ENCODE data around the gene FES. TPM values are rescaled to one million over a fixed set of nuclear protein-coding genes. Genes with fewer than 3 reads are reported as not detected.

The FES gene
- polyA plus RNA-seq, 1 of the 3 experiments (the other 2 are of a cell fraction) = 0.03 TPM

DNA sequence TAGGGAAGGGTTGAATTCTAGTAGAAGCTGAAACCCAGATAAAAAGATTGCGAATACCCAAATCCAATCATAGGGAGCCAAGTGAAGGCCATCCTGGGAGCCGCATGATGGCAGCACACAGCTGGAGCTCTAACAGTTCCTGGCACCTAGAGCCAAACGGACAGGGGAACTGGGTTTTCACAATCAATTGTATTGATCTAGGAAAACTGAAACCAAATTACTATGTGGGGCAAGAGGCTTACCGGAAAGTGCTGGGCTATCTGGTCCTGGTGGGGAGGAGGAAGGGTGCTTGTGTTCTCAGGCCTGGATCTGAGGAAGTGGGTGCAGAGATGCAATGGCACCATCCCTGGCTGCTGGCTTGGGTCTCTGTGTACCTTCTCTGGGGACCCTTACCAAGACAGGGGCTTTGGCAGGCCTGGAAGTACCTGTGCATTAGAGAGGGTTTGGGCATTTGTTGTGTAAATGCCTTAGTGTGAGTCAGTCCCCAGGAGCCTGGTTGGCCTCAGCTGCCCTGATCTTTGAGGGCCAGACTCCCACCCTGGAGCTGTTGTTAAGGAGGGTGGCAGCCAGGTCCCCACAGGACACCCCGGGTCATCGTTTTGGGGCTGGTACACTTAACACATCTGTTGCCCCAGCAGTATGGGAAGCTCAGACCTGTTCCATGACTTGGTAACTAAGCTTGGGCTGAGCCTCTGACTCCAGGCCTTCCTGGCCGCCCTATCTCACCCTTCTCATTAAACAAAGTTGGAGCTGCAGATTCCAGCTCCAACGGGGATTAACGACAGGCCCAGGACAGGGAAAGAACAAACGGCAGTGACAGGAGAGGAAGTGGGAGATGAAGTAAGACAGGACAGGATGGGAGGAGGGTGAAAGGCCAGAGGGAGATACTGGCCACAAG lies 24.8 kb upstream of the FES start:
- H4K20me1 ChIP-seq (ENCODE audit: insufficient read depth) = no peaks in the 10 kb centered on the region
- no peak overlapping the region for H3K4me3 ChIP-seq (ENCODE audit: low read depth in 2 of 2, low read length in 1 of 2)
- H3K4me2 ChIP-seq = no peak overlapping the region
- H2AFZ ChIP-seq (ENCODE audit: low read depth) = no peak overlapping the region
- peaks cover 5% of the 10 kb centered on the region for H3F3A ChIP-seq (replicated peaks; ENCODE audit: insufficient read depth)
- ChIA-PET POLR2A (no interaction called here), CTCF (interaction anchor here (0.7 kb wide), 1 partner anchor 8 kb away, joined by 3 read pairs; no protein-coding TSS in a partner anchor)
- H3K27ac ChIP-seq (ENCODE audit: low read depth in 2 of 2, low read length in 1 of 2) = no peak overlapping the region
- no peaks in the 10 kb centered on the region for H3K36me3 ChIP-seq (replicated peaks in 1 of 2; ENCODE audit: control insufficient read depth in 1 of 2, insufficient read depth in 2 of 2, low read length in 1 of 2)
- H3K79me2 ChIP-seq (ENCODE audit: insufficient read depth) = no peaks in the 10 kb centered on the region
- TF ChIP-seq, protein P1, sequence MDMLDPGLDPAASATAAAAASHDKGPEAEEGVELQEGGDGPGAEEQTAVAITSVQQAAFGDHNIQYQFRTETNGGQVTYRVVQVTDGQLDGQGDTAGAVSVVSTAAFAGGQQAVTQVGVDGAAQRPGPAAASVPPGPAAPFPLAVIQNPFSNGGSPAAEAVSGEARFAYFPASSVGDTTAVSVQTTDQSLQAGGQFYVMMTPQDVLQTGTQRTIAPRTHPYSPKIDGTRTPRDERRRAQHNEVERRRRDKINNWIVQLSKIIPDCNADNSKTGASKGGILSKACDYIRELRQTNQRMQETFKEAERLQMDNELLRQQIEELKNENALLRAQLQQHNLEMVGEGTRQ (IDR thresholded peaks at IDR 0.05; ENCODE audit: borderline replicate concordance, low read depth, low read length) = no peak
- TF ChIP-seq CHD2 (IDR thresholded peaks at IDR 0.05; ENCODE audit: low read length, partially characterized antibody) (no peak), SMC3 (IDR thresholded peaks at IDR 0.05; ENCODE audit: low read depth, low read length) (no peak), TCF12 (IDR thresholded peaks at IDR 0.05) (no peak), FOXM1 (IDR thresholded peaks at IDR 0.05; ENCODE audit: low read depth) (no peak)
- TF ChIP-seq, protein P2, sequence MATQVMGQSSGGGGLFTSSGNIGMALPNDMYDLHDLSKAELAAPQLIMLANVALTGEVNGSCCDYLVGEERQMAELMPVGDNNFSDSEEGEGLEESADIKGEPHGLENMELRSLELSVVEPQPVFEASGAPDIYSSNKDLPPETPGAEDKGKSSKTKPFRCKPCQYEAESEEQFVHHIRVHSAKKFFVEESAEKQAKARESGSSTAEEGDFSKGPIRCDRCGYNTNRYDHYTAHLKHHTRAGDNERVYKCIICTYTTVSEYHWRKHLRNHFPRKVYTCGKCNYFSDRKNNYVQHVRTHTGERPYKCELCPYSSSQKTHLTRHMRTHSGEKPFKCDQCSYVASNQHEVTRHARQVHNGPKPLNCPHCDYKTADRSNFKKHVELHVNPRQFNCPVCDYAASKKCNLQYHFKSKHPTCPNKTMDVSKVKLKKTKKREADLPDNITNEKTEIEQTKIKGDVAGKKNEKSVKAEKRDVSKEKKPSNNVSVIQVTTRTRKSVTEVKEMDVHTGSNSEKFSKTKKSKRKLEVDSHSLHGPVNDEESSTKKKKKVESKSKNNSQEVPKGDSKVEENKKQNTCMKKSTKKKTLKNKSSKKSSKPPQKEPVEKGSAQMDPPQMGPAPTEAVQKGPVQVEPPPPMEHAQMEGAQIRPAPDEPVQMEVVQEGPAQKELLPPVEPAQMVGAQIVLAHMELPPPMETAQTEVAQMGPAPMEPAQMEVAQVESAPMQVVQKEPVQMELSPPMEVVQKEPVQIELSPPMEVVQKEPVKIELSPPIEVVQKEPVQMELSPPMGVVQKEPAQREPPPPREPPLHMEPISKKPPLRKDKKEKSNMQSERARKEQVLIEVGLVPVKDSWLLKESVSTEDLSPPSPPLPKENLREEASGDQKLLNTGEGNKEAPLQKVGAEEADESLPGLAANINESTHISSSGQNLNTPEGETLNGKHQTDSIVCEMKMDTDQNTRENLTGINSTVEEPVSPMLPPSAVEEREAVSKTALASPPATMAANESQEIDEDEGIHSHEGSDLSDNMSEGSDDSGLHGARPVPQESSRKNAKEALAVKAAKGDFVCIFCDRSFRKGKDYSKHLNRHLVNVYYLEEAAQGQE (IDR thresholded peaks at IDR 0.05; ENCODE audit: low read depth, low read length) = no peak
- WGBS (ENCODE audit: low lambda C conversion rate) = 81% methylated on average over 10 of the region's 10 CpGs
- H3K9ac ChIP-seq = no peak overlapping the region
- no peaks in the 10 kb centered on the region for H3K9me2 ChIP-seq
- no peaks in the 10 kb centered on the region for H3K9me3 ChIP-seq
- H3K27me3 ChIP-seq (ENCODE audit: insufficient read depth) = no peaks in the 10 kb centered on the region
- H3K4me1 ChIP-seq (ENCODE audit: control insufficient read depth in 1 of 2, insufficient read depth in 2 of 2, low read depth in 1 of 2, low read length in 1 of 2) = no peaks in the 10 kb centered on the region
- DNase-seq = no peak

GRCh38 chr15:90860450-90860849 lies 23.9 kb upstream of the FES start:
- CTCF ChIA-PET = interaction anchor here (0.7 kb wide), 1 partner anchor 9 kb away, joined by 3 read pairs; no protein-coding TSS in a partner anchor
- Histone ChIP-seq H3K4me2 (no peak overlapping the region), H3K9me3 (no peaks in the 10 kb centered on the region), H4K20me1 (ENCODE audit: insufficient read depth) (no peaks in the 10 kb centered on the region), H3F3A (replicated peaks; ENCODE audit: insufficient read depth) (peaks cover 5% of the 10 kb centered on the region), H3K79me2 (ENCODE audit: insufficient read depth) (no peaks in the 10 kb centered on the region), H3K27ac (ENCODE audit: low read depth in 2 of 2, low read length in 1 of 2) (no peak overlapping the region), H3K4me3 (ENCODE audit: low read depth in 2 of 2, low read length in 1 of 2) (no peak overlapping the region), H3K9ac (no peak overlapping the region), H3K27me3 (ENCODE audit: insufficient read depth) (no peaks in the 10 kb centered on the region), H3K9me2 (no peaks in the 10 kb centered on the region), H2AFZ (ENCODE audit: low read depth) (no peak overlapping the region), H3K4me1 (ENCODE audit: control insufficient read depth in 1 of 2, insufficient read depth in 2 of 2, low read depth in 1 of 2, low read length in 1 of 2) (no peaks in the 10 kb centered on the region), H3K36me3 (replicated peaks in 1 of 2; ENCODE audit: control insufficient read depth in 1 of 2, insufficient read depth in 2 of 2, low read length in 1 of 2) (no peaks in the 10 kb centered on the region)
- DNase-seq = no peak
- POLR2A ChIA-PET = no interaction called here
- no peak for TF ChIP-seq EZH2phosphoT487 (IDR thresholded peaks at IDR 0.05; ENCODE audit: borderline replicate concordance, low read depth)
- TF ChIP-seq, protein P3, sequence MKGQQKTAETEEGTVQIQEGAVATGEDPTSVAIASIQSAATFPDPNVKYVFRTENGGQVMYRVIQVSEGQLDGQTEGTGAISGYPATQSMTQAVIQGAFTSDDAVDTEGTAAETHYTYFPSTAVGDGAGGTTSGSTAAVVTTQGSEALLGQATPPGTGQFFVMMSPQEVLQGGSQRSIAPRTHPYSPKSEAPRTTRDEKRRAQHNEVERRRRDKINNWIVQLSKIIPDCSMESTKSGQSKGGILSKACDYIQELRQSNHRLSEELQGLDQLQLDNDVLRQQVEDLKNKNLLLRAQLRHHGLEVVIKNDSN (IDR thresholded peaks at IDR 0.05; ENCODE audit: borderline replicate concordance, low read depth) = no peak
- 86% methylated on average over 7 of the region's 7 CpGs for WGBS (ENCODE audit: low lambda C conversion rate)
